Measurements from ENCODE around the gene CRABP2. TPM values are rescaled to one million over a fixed set of nuclear protein-coding genes. Genes with fewer than 3 reads are reported as not detected.
A peak's percentile ranks its signal among the peaks of the same experiment; 100 is the strongest.

Gene CRABP2
- polyA plus RNA-seq, 1 of the 3 experiments (the other 2 are of a cell fraction) = 42.1 TPM

- Histone ChIP-seq H3K4me1 (ENCODE audit: control insufficient read depth in 1 of 2, insufficient read depth in 2 of 2, low read depth in 1 of 2, low read length in 1 of 2) (peaks cover 13 to 52% of the 10 kb centered on the region in 2 experiments; a peak in 3 of 4 replicates), H3K9ac (peak overlapping the region; percentile 20; the same call in 1 of the 2 replicates), H3K9me3 (no peaks in the 10 kb centered on the region), H4K20me1 (ENCODE audit: insufficient read depth) (no peaks in the 10 kb centered on the region), H3K79me2 (ENCODE audit: insufficient read depth) (no peaks in the 10 kb centered on the region), H3K36me3 (replicated peaks in 1 of 2; ENCODE audit: control insufficient read depth in 1 of 2, insufficient read depth in 2 of 2, low read length in 1 of 2) (no peaks in the 10 kb centered on the region), H2AFZ (ENCODE audit: low read depth) (peak overlapping the region; percentile 92), H3K9me2 (no peaks in the 10 kb centered on the region), H3K4me2 (peak overlapping the region; percentile 82), H3K27me3 (ENCODE audit: insufficient read depth) (no peaks in the 10 kb centered on the region), H3K4me3 (ENCODE audit: low read depth in 2 of 2, low read length in 1 of 2) (peak overlapping the region; percentile 39 to 51), H3F3A (replicated peaks; ENCODE audit: insufficient read depth) (peaks cover 8% of the 10 kb centered on the region), H3K27ac (ENCODE audit: low read depth in 2 of 2, low read length in 1 of 2) (peak overlapping the region in 1 of 2 experiments; percentile 86; a peak in 2 of 4 replicates)
- peak; percentile 85 for DNase-seq
- POLR2A ChIA-PET = interaction anchor here (0.9 to 4.3 kb wide), 16 partner anchors 10 to 168 kb away, joined by 3 to 57 read pairs (median 6); partner anchors contain the start of genes CRABP2, ISG20L2, METTL25B and MRPL24
- peak; percentile 99 for TF ChIP-seq RAD21 (IDR thresholded peaks at IDR 0.05; ENCODE audit: low read length)
- TF ChIP-seq EZH2phosphoT487 (IDR thresholded peaks at IDR 0.05; ENCODE audit: borderline replicate concordance, low read depth) = no peak
- no peak for TF ChIP-seq REST (IDR thresholded peaks at IDR 0.05; ENCODE audit: low read depth, low read length)
- no peak for TF ChIP-seq USF2 (IDR thresholded peaks at IDR 0.05; ENCODE audit: borderline replicate concordance, low read depth, low read length)
- TF ChIP-seq SMC3 (IDR thresholded peaks at IDR 0.05; ENCODE audit: low read depth, low read length) = peak; percentile 98
- peak; percentile 74 for TF ChIP-seq CTCF (IDR thresholded peaks at IDR 0.05)
- TF ChIP-seq MXI1 (IDR thresholded peaks at IDR 0.05; ENCODE audit: low read depth, low read length) = peak; percentile 50; the same call in 1 of the 2 replicates
- TF ChIP-seq TCF12 (IDR thresholded peaks at IDR 0.05) = peak; percentile 7; the same call in 1 of the 2 replicates
- 0 out of 2 replicates have a peak, but pooled peaks have one; percentile 9 for TF ChIP-seq RFX5 (IDR thresholded peaks at IDR 0.05; ENCODE audit: low read length)
- TF ChIP-seq FOSL2 (IDR thresholded peaks at IDR 0.05; ENCODE audit: borderline replicate concordance, low read depth) = no peak
- peak; percentile 19; the same call in 1 of the 2 replicates for TF ChIP-seq SIN3A (IDR thresholded peaks at IDR 0.05; ENCODE audit: borderline replicate concordance, low read depth, low read length)
- 3% methylated on average over 15 of the region's 23 CpGs for WGBS (ENCODE audit: low lambda C conversion rate)
- CTCF ChIA-PET = interaction anchor here (0.6 to 45.5 kb wide), 71 partner anchors 10 to 318 kb away, joined by 3 to 2702 read pairs (median 7); partner anchors contain the start of genes BCAN, CRABP2, HDGF and INSRR
These were observed 16.1 kb downstream of the CRABP2 start for GRCh38 chr1:156689035-156689952.

All from SK-N-SH (cell line).